ENCODE results near the gene TSPYL1.
"Not testable (repeated sequence)": the region's sequence is repeated elsewhere in the genome, so short reads cannot be mapped to it uniquely, and the experiment has no call there.

TSPYL1 gene

DNA sequence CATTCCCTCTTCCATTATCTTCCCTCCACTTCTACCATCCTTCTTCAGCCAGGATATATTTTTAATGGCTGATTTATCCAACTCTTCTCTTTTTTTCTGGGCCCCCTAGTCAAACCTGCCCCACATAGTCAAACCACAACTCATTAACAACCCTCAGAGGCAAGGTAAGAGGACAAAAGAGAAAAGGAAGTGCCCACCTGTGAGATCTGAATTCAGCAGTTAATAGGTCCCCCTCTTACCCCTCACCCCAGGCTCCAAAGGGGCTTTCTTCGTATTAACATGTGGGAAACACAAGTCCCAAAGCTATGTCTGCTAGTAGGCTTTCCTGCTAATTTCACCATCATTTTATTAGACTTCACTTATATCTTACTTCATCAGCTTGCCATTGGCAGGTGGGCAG lies 44.1 kb upstream of the TSPYL1 start:
- H3K4me3 ChIP-seq (ENCODE audit: low read depth, low read length) = no peak overlapping the region
- TF ChIP-seq, protein P1, sequence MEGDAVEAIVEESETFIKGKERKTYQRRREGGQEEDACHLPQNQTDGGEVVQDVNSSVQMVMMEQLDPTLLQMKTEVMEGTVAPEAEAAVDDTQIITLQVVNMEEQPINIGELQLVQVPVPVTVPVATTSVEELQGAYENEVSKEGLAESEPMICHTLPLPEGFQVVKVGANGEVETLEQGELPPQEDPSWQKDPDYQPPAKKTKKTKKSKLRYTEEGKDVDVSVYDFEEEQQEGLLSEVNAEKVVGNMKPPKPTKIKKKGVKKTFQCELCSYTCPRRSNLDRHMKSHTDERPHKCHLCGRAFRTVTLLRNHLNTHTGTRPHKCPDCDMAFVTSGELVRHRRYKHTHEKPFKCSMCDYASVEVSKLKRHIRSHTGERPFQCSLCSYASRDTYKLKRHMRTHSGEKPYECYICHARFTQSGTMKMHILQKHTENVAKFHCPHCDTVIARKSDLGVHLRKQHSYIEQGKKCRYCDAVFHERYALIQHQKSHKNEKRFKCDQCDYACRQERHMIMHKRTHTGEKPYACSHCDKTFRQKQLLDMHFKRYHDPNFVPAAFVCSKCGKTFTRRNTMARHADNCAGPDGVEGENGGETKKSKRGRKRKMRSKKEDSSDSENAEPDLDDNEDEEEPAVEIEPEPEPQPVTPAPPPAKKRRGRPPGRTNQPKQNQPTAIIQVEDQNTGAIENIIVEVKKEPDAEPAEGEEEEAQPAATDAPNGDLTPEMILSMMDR (IDR thresholded peaks at IDR 0.05; ENCODE audit: borderline replicate concordance, insufficient read depth, low read depth, low read length) = no peak

DNA sequence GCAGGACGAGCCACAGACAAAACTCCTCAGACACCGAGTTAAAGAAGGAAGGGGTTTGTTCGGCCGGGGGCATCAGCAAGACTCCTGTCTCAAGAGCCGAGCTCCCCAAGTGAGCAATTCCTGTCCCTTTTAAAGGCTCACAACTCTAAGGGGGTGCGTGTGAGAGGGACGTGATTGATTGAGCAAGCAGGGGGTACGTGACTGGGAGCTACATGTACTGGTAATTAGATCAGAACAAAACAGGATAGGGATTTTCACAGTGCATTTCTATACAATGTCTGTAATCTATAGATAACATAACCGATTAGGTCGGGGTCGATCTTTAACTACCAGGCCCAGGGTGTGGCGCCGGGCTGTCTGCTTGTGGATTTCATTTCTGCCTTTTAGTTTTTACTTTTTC lies 42.2 kb upstream of the TSPYL1 start:
- H3K4me3 ChIP-seq (ENCODE audit: low read depth, low read length) = not testable (repeated sequence)

DNA sequence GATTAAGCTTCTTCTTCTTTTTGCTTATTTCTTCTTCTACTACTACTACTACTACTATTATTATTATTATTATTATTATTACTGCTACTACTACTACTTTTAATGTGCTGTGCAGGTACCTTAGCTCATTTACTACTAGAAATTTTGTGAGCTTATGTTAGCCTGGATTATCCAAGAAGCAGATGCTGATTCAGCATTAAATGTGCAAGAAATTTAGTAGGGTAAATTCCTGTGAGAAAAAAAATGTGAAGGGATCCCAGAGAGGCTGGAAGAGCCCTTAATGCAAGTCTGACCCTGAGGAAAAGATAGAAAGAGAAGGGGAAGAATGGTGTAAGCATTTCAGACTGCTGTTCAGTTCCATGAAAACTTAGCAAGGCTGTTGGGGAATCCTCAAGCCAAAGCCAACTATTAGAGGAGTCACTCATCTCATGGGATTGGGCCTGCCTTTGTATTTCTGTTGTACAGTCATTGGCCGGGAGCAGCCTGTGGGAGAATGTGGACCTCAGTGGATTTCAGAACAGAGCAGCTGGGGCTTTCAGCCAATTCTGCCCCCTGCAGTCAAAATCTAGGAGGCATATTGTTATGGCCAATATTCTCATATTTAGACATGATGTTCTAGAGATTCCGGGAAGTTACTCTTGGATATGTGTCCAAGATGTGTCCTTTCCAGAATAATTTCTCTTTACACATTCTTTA lies 37.2 kb upstream of the TSPYL1 start:
- TF ChIP-seq, protein P1 (IDR thresholded peaks at IDR 0.05; ENCODE audit: borderline replicate concordance, insufficient read depth, low read depth, low read length) = no peak
- H3K4me3 ChIP-seq (ENCODE audit: low read depth, low read length) = no peak overlapping the region

DNA sequence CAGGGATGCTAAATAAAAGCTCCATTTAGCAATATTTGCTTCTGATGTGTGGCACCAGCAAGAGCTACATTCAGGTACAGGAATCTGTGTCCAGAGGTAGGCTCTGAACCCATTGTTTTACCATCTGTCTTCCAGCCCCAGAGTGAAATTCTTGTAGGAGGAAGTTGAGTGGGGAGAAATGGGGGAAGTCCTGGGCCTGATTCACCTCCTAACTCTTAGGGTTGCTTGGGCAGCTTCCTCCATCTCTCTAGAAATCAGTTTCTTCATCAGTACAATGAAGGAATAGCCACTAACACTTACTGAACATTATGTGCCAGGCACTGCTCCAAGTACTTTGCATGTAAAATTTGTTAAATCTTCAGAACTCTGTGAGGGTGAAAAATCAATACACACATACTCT lies 35.1 kb upstream of the TSPYL1 start:
- H3K4me3 ChIP-seq (ENCODE audit: low read depth, low read length) = no peak overlapping the region
- TF ChIP-seq, protein P1 (IDR thresholded peaks at IDR 0.05; ENCODE audit: borderline replicate concordance, insufficient read depth, low read depth, low read length) = no peak

DNA sequence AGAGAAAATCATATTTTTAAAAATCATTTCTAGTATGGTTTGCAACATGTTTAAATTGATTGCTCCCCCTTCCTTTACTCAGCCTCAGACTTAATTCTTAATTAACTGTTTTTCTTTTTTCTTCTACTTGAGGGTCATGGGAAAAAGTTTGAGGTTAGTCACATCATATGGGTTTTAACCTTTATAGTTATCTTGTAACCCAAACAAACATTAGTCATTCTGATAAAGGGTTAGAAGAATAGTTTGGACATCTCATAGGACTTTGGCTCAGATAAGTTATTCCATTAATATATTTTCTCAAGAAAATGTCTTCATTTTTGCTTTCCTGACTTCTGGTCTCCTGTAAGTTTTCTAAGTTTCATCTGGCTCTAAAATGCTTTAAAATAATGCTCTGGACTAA lies 34.5 kb upstream of the TSPYL1 start:
- H3K4me3 ChIP-seq (ENCODE audit: low read depth, low read length) = no peak overlapping the region
- TF ChIP-seq, protein P1 (IDR thresholded peaks at IDR 0.05; ENCODE audit: borderline replicate concordance, insufficient read depth, low read depth, low read length) = no peak

DNA sequence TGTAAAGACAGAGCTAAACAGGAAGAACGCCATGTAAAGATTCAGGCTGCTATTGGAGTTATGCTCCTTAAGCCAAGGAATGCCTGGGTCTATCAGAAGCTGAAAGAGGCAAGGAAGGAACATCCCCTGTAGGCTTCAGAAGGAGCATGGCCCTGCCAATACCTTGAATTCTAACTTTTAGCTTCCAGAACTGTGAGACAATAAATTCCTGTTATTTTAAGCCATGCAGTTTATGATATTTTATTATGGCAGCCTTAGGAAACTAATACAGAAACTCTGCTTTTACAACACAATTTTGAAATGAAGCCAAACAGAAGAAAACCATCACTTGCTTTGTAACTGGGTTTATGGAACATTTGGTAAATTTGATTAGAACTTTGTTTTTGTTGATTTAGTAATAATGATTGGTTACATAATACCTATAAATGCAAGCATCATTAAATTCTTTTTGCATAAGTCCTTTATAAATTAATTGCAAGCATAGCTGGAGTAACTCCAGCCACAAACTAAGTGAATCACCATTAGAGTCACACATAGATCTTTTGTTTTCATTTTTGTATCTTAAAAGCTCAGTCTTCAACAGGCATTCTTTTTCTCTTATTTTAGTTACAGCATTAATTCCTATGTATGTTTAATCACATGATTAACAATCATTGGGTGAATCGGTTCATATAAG lies 33.5 kb upstream of the TSPYL1 start:
- no peak overlapping the region for H3K4me3 ChIP-seq (ENCODE audit: low read depth, low read length)
- TF ChIP-seq, protein P1 (IDR thresholded peaks at IDR 0.05; ENCODE audit: borderline replicate concordance, insufficient read depth, low read depth, low read length) = no peak

DNA sequence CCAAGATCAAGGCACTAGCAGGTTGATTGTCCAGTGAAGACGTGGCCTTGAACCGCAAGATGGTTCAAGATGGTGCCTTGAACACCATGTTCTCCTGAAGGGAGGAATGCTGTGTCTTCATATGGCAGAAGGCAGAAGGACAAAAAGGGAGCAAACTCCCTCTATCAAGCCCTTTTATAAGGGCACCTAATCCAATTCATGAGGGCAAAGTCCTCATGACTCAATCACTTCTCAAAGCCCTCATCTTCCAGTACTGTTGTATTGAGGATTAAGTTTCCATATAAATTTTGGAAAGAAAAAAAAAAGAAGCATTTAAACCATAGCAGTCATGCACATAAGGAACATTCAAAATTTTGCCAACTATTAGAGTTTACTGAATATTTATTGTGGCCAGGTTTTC lies 29.9 kb upstream of the TSPYL1 start:
- TF ChIP-seq, protein P1 (IDR thresholded peaks at IDR 0.05; ENCODE audit: borderline replicate concordance, insufficient read depth, low read depth, low read length) = no peak
- H3K4me3 ChIP-seq (ENCODE audit: low read depth, low read length) = no peak overlapping the region

Measured in GM12875 (cell line).